ENCODE measurements around the gene TBC1D5. TPM values are rescaled to one million over a fixed set of nuclear protein-coding genes. Genes with fewer than 3 reads are reported as not detected.
A peak's percentile ranks its signal among the peaks of the same experiment; 100 is the strongest.

TBC1D5 gene
- total RNA-seq, 2 donors from 2014 or later, result 46.8 to 71.1 TPM

GRCh38 chr3:17119201-17120072, 623.0 kb downstream of the TBC1D5 start:
- no peak for ATAC-seq
- 57 to 88% methylated on average over 5 of the region's 5 CpGs for WGBS, 2 donors
- intact Hi-C loops (cut with DNase I), result no loop called here
- H3K27me3 ChIP-seq, result no peaks in the 10 kb centered on the region
- H3K4me3 ChIP-seq, result no peak overlapping the region
- no peaks in the 10 kb centered on the region for H3K4me1 ChIP-seq
- TF ChIP-seq CTCF (IDR thresholded peaks at IDR 0.05), result no peak
- TF ChIP-seq POLR2A (IDR thresholded peaks at IDR 0.05), result no peak
- H3K36me3 ChIP-seq (replicated peaks in 1 of 2; ENCODE audit: insufficient read depth in 1 of 2, low read depth in 2 of 2), result no peaks in the 10 kb centered on the region
- DNase-seq, result no peak
- H3K9me3 ChIP-seq, result no peaks in the 10 kb centered on the region
- H3K27ac ChIP-seq, result no peak overlapping the region

DNA sequence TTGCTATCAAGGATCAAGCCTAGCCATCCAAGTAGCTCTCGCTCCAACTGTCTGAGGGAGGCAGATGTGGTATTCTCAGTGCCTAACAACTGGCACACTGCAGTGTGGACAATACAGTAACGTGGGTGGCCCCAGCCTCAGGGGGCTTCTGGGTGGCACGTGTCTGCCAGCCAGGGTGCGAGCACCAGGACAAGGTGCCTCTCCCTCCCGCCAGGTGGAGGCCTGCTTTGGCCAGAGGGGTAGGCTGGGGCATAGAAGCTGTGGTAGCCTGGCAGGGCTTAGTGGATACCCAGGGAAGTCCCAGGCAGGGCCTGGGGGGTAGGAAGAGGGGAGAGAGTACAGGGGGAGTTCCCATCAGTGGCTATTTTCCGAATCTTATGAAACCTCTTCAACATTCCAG, 623.7 kb downstream of the TBC1D5 start:
- TF ChIP-seq POLR2A (IDR thresholded peaks at IDR 0.05) (no peak), CTCF (IDR thresholded peaks at IDR 0.05) (no peak)
- intact Hi-C loops (cut with DNase I), result no loop called here
- H3K27ac ChIP-seq, result no peak overlapping the region
- H3K27me3 ChIP-seq, result no peaks in the 10 kb centered on the region
- 86 to 90% methylated on average over 5 to 6 of the region's 6 CpGs for WGBS, 2 donors
- H3K4me1 ChIP-seq, result no peaks in the 10 kb centered on the region
- no peak for ATAC-seq
- DNase-seq, result no peak
- no peak overlapping the region for H3K4me3 ChIP-seq
- no peaks in the 10 kb centered on the region for H3K36me3 ChIP-seq (replicated peaks in 1 of 2; ENCODE audit: insufficient read depth in 1 of 2, low read depth in 2 of 2)
- no peaks in the 10 kb centered on the region for H3K9me3 ChIP-seq

GRCh38 chr3:17116007-17116600, 626.3 kb downstream of the TBC1D5 start:
- WGBS, 2 donors, result 68 to 71% methylated on average over 8 of the region's 8 CpGs
- no peaks in the 10 kb centered on the region for H3K4me1 ChIP-seq
- no peaks in the 10 kb centered on the region for H3K27me3 ChIP-seq
- TF ChIP-seq CTCF (IDR thresholded peaks at IDR 0.05) (no peak), POLR2A (IDR thresholded peaks at IDR 0.05) (no peak)
- DNase-seq, result no peak
- intact Hi-C loops (cut with DNase I), result no loop called here
- no peaks in the 10 kb centered on the region for H3K36me3 ChIP-seq (replicated peaks in 1 of 2; ENCODE audit: insufficient read depth in 1 of 2, low read depth in 2 of 2)
- H3K4me3 ChIP-seq, result no peak overlapping the region
- H3K9me3 ChIP-seq, result no peaks in the 10 kb centered on the region
- ATAC-seq, result peak; percentile 18
- no peak overlapping the region for H3K27ac ChIP-seq

DNA sequence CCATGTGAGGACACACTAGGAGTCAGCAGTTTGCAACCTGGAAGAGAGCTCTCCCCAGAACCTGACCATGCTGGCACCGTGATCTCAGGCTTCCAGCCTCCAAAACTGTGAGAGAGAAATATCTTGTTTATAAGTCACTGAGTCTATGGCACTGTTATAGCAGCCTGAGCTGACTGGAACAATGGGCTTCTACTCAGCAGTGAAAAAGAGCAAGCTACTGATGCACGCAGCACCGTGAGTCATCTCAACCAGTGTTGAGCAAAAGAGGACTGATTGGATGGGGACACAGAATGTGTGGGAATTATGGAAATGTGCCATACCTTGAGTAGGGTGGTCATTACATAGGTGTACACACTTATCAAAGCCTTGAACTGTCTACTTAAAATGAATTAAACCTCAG, 627.2 kb downstream of the TBC1D5 start:
- intact Hi-C loops (cut with DNase I), result no loop called here

More for the DNA sequence above, 627.2 kb downstream of the TBC1D5 start:
- Histone ChIP-seq H3K36me3 (replicated peaks in 1 of 2; ENCODE audit: insufficient read depth in 1 of 2, low read depth in 2 of 2) (no peaks in the 10 kb centered on the region), H3K4me1 (no peaks in the 10 kb centered on the region), H3K4me3 (no peak overlapping the region), H3K27ac (no peak overlapping the region), H3K27me3 (no peaks in the 10 kb centered on the region), H3K9me3 (no peaks in the 10 kb centered on the region)
- 89 to 97% methylated on average over 3 of the region's 3 CpGs for WGBS, 2 donors
- ATAC-seq, result no peak
- TF ChIP-seq POLR2A (IDR thresholded peaks at IDR 0.05), result no peak
- no peak for TF ChIP-seq CTCF (IDR thresholded peaks at IDR 0.05)
- no peak for DNase-seq
